ENCODE results near the gene RETN. TPM values are rescaled to one million over a fixed set of nuclear protein-coding genes. Genes with fewer than 3 reads are reported as not detected.

RETN gene
- total RNA-seq, 4 donors from 2014 or later: not detected

DNA sequence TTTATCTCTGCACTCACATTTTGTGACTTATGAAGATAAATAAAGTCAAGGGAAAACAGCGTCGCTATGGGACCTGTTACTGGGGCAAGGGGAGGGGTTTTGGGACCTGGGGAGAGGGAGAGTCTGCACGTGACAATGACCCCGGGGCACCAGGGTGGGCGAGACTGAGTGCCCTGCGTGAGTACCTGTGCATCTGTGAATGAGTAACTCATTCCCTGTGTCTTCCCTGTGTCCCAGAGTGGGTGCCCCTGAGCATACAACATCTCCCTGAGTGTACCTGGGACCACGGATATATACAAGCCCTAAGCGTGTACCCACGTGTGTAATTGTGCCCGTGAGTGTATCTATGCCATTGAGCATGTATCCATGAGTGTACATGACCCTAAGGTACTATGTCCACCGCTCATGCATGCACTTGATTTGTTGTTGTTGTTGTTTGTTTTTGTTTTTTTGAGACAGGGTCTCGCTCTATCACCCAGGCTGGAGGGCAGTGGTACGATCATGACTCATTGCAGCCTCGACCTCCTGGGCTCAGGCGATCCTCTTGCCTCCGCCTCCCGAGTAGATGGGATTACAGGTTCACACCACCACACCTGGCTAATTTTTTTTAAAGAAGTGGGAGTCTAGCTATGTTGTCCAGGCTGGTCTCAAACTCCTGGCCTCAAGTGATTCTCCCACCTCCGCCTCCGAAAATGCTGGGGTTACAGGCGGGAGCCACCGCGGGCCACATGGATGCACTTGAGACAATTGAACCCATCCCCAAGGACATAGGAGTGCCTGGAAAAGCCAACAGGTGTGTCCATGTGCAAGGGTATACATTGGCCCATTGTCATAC, 11.1 kb downstream of the RETN start:
- H3K4me3 ChIP-seq: peak overlapping the region; percentile 73 to 99 (median 94)
- no peaks in the 10 kb centered on the region for H3K9me3 ChIP-seq
- peak overlapping the region in 2 of 4 donors; percentile 88 to 91 for H3K27ac ChIP-seq
- TF ChIP-seq POLR2A (IDR thresholded peaks at IDR 0.05) (no peak), EP300 (IDR thresholded peaks at IDR 0.05) (no peak)
- TF ChIP-seq, protein P1, sequence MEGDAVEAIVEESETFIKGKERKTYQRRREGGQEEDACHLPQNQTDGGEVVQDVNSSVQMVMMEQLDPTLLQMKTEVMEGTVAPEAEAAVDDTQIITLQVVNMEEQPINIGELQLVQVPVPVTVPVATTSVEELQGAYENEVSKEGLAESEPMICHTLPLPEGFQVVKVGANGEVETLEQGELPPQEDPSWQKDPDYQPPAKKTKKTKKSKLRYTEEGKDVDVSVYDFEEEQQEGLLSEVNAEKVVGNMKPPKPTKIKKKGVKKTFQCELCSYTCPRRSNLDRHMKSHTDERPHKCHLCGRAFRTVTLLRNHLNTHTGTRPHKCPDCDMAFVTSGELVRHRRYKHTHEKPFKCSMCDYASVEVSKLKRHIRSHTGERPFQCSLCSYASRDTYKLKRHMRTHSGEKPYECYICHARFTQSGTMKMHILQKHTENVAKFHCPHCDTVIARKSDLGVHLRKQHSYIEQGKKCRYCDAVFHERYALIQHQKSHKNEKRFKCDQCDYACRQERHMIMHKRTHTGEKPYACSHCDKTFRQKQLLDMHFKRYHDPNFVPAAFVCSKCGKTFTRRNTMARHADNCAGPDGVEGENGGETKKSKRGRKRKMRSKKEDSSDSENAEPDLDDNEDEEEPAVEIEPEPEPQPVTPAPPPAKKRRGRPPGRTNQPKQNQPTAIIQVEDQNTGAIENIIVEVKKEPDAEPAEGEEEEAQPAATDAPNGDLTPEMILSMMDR (IDR thresholded peaks at IDR 0.05): no peak
- WGBS, 2 donors: 41 to 57% methylated on average over 22 of the region's 22 CpGs
- peaks cover 0 to 29% of the 10 kb centered on the region in 2 donors for H3K27me3 ChIP-seq
- peaks cover 0 to 29% (median 0%) of the 10 kb centered on the region in 3 donors for H3K36me3 ChIP-seq
- no peak for DNase-seq (ENCODE audit: low spot score in 2 of 2)
- peaks cover 0 to 19% (median 10%) of the 10 kb centered on the region in 4 donors for H3K4me1 ChIP-seq

DNA sequence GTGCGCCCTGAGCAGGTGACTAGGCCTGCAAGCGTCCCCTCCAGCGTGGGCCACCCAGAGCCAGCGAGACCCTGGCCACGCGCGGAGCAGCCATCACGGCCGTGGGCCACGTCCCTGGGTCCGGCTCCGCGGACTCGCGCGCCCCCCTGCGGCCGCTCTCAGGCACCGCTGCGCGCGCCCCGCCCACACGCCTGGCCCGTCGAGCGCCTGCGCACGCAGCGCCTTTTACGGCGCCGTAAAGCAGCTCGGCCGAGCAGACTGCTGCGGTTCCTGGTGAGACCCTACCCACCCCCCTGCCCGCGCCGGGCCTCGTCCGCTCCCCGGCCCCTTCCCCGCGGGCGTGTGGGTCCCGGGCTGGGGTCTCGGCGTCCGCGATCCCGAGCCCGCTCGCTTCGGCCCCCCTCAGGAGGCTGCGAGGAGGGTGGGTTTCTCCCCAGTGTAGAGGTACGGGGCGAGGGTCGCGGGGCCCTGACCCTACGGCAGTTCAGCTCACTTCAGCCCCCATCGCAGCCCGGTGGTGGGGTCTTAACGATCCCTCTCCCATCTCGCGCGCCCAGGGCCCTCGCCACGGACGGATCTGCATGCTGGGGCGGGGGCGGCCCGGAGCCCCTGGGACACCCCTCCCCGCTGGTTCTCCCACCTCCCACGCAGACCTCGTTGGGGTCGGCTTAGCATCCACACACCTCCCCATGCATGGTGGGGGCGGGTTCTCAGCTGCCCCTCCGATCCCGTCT, 11.9 kb downstream of the RETN start, which contains the start of gene TRAPPC5:
Gene TRAPPC5 (plus strand): TSS at position 228 of the 734 bp plus-strand sequence. CDS start 1,421 bp downstream, outside the sequence.
- WGBS, 2 donors: 0% methylated on average over 34 to 43 of the region's 79 CpGs
- Histone ChIP-seq H3K27ac (peak within 1 kb of the TSS; percentile 69 to 91 (median 88)), H3K36me3 (peaks cover 0 to 35% (median 0%) of the 10 kb centered on the region in 3 donors), H3K9me3 (no peaks in the 10 kb centered on the region), H3K4me3 (peak within 1 kb of the TSS; percentile 73 to 99 (median 94)), H3K27me3 (peaks cover 0 to 29% of the 10 kb centered on the region in 2 donors), H3K4me1 (peaks cover 0 to 19% (median 10%) of the 10 kb centered on the region in 4 donors)
- TF ChIP-seq, protein P1 (IDR thresholded peaks at IDR 0.05): peak; percentile 96 to 100 (median 99)
- TF ChIP-seq POLR2A (IDR thresholded peaks at IDR 0.05): peak; percentile 25 to 48
- peak in 1 of 2 donors; percentile 74 for TF ChIP-seq EP300 (IDR thresholded peaks at IDR 0.05)
- peak; percentile 68 to 70 for DNase-seq (ENCODE audit: low spot score in 2 of 2)

DNA sequence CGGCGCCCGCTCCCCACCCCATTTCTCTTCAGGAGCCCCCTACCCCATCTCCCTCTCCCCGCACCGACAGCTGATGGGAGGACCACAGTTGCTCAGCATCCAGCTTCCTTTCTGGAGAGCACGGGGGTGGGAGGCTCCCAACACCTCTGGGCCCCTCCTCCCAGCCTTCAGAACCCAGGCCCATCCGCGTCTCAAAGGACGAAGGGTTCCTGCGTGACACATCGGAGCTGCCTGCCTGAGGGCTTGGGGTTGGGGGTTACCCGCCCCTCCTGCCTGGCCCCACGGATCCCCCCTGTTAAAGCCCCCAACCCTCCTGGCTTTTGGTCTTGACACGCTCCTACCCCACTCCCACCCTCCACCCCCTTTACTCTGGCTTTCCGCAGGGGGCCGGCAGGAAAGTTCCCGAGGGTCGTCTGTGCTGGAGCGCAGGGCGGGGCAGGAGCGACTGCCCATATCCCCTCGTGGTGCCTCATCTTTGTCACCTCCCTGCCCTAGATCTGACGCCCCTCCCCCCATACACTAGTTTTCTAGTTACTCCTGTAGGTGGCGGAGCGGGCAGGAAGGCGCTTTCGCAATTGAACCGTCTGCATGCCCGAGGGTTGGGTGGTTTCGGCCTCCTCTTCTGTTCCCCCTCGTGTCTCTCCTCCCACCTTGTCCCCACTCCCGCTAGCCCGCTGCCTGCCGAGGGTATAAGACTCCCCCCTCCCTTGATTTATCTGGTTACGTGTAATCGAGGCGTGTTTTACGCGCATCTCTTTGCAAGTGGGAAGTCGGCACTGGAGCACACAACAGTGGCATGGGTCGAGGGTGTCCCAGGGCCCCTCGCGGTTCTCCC, 12.7 kb downstream of the RETN start:
- H3K9me3 ChIP-seq: no peaks in the 10 kb centered on the region
- peaks cover 0 to 35% (median 0%) of the 10 kb centered on the region in 3 donors for H3K36me3 ChIP-seq
- H3K4me1 ChIP-seq: peaks cover 0 to 19% (median 10%) of the 10 kb centered on the region in 4 donors
- WGBS, 2 donors: 5 to 6% methylated on average over 42 to 43 of the region's 43 CpGs
- no peak for TF ChIP-seq POLR2A (IDR thresholded peaks at IDR 0.05)
- peak in 1 of 2 donors; percentile 28 for TF ChIP-seq EP300 (IDR thresholded peaks at IDR 0.05)
- TF ChIP-seq, protein P1 (IDR thresholded peaks at IDR 0.05): peak; percentile 24 to 62 (median 39)
- H3K4me3 ChIP-seq: peak overlapping the region; percentile 73 to 99 (median 94)
- H3K27ac ChIP-seq: peak overlapping the region; percentile 69 to 91 (median 88)
- peak; percentile 42 to 83 for DNase-seq (ENCODE audit: low spot score in 2 of 2)
- peaks cover 0 to 22% of the 10 kb centered on the region in 2 donors for H3K27me3 ChIP-seq

DNA sequence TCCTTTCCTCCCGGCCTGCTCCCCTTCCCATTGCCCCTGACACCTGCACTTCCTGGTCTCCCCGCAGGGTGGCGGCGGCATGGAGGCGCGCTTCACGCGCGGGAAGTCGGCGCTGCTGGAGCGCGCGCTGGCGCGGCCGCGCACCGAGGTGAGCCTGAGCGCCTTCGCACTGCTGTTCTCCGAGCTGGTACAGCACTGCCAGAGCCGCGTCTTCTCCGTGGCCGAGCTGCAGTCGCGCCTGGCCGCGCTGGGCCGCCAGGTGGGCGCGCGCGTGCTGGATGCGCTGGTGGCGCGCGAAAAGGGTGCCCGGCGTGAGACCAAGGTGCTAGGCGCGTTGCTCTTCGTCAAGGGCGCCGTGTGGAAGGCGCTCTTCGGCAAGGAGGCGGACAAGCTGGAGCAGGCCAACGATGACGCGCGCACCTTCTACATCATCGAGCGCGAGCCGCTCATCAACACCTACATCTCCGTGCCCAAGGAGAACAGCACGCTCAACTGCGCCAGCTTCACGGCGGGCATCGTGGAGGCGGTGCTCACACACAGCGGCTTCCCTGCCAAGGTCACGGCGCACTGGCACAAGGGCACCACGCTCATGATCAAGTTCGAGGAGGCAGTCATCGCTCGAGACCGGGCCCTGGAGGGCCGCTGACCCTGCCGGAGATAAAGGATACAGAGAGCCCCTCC, 13.5 kb downstream of the RETN start:
- Histone ChIP-seq H3K4me1 (peaks cover 0 to 19% (median 10%) of the 10 kb centered on the region in 4 donors), H3K4me3 (peak overlapping the region in 3 of 4 donors; percentile 88 to 99 (median 99)), H3K27me3 (peaks cover 0 to 17% of the 10 kb centered on the region in 2 donors), H3K9me3 (no peaks in the 10 kb centered on the region), H3K36me3 (peaks cover 0 to 35% (median 0%) of the 10 kb centered on the region in 3 donors), H3K27ac (no peak overlapping the region)
- DNase-seq (ENCODE audit: low spot score in 2 of 2): no peak
- WGBS, 2 donors: 75 to 82% methylated on average over 69 to 74 of the region's 74 CpGs
- TF ChIP-seq, protein P1 (IDR thresholded peaks at IDR 0.05): no peak
- TF ChIP-seq POLR2A (IDR thresholded peaks at IDR 0.05): no peak
- no peak for TF ChIP-seq EP300 (IDR thresholded peaks at IDR 0.05)

Data from tibial nerve (tissue), 4 donors.